ENCODE results near the gene ADAM15. TPM values are rescaled to one million over a fixed set of nuclear protein-coding genes. Genes with fewer than 3 reads are reported as not detected.

The ADAM15 gene
- total and polyA plus RNA-seq, 4 donors: 10.8 to 26.8 (median 17.5) TPM

GRCh38 chr1:155009742-155010141 is 41.4 kb upstream of the ADAM15 start:
- no peak overlapping the region for H3K9ac ChIP-seq (ENCODE audit: low read depth in 1 of 2, low read length in 2 of 2)
- H3K27me3 ChIP-seq (ENCODE audit: control insufficient read depth in 4 of 4, insufficient read depth in 4 of 4, low read length in 3 of 4): no peaks in the 10 kb centered on the region
- H3K27ac ChIP-seq (ENCODE audit: low read depth in 1 of 2, low read length in 2 of 2): peak overlapping the region; percentile 11 to 29
- TF ChIP-seq, protein P1, sequence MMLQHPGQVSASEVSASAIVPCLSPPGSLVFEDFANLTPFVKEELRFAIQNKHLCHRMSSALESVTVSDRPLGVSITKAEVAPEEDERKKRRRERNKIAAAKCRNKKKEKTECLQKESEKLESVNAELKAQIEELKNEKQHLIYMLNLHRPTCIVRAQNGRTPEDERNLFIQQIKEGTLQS (IDR thresholded peaks at IDR 0.05): no peak
- TF ChIP-seq RAD21 (IDR thresholded peaks at IDR 0.05): no peak
- no peak for TF ChIP-seq HNF4A (conservative IDR thresholded peaks at IDR 0.05)
- TF ChIP-seq EGR1 (IDR thresholded peaks at IDR 0.05; ENCODE audit: low read depth in 2 of 2): no peak
- TF ChIP-seq, protein P2, sequence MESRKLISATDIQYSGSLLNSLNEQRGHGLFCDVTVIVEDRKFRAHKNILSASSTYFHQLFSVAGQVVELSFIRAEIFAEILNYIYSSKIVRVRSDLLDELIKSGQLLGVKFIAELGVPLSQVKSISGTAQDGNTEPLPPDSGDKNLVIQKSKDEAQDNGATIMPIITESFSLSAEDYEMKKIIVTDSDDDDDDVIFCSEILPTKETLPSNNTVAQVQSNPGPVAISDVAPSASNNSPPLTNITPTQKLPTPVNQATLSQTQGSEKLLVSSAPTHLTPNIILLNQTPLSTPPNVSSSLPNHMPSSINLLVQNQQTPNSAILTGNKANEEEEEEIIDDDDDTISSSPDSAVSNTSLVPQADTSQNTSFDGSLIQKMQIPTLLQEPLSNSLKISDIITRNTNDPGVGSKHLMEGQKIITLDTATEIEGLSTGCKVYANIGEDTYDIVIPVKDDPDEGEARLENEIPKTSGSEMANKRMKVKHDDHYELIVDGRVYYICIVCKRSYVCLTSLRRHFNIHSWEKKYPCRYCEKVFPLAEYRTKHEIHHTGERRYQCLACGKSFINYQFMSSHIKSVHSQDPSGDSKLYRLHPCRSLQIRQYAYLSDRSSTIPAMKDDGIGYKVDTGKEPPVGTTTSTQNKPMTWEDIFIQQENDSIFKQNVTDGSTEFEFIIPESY (IDR thresholded peaks at IDR 0.05): no peak
- no peak for TF ChIP-seq NR2F2 (IDR thresholded peaks at IDR 0.05)
- TF ChIP-seq FOXA1 (IDR thresholded peaks at IDR 0.05): no peak
- no peak for TF ChIP-seq GABPA (IDR thresholded peaks at IDR 0.05 in 1 of 2, conservative IDR thresholded peaks at IDR 0.05 in 1 of 2)
- no peak for TF ChIP-seq JUND (IDR thresholded peaks at IDR 0.05)
- TF ChIP-seq SP1 (IDR thresholded peaks at IDR 0.05): no peak
- TF ChIP-seq TAF1 (conservative IDR thresholded peaks at IDR 0.05): no peak
- TF ChIP-seq RXRA (IDR thresholded peaks at IDR 0.05): no peak
- no peak for TF ChIP-seq YY1 (IDR thresholded peaks at IDR 0.05)
- TF ChIP-seq REST (IDR thresholded peaks at IDR 0.05): no peak
- no peak for TF ChIP-seq HNF4G (IDR thresholded peaks at IDR 0.05)
- TF ChIP-seq FOXA2 (IDR thresholded peaks at IDR 0.05): no peak
- peaks cover 0 to 9% (median 5%) of the 10 kb centered on the region in 4 donors for H3K36me3 ChIP-seq (ENCODE audit: control insufficient read depth in 4 of 4, insufficient read depth in 3 of 4, low read depth in 1 of 4, low read length in 3 of 4)
- WGBS: 95% methylated on average over 5 of the region's 5 CpGs
- no peak overlapping the region for H3K4me3 ChIP-seq (ENCODE audit: low read depth in 1 of 3, low read length in 3 of 3)
- H3K4me1 ChIP-seq (ENCODE audit: control insufficient read depth in 4 of 4, insufficient read depth in 4 of 4, low read length in 3 of 4): peaks cover 64 to 93% (median 82%) of the 10 kb centered on the region in 4 donors
- no peak for DNase-seq (ENCODE audit: low spot score)
- no peaks in the 10 kb centered on the region for H3K9me3 ChIP-seq (ENCODE audit: control insufficient read depth in 4 of 4, low read length in 3 of 4)

DNA sequence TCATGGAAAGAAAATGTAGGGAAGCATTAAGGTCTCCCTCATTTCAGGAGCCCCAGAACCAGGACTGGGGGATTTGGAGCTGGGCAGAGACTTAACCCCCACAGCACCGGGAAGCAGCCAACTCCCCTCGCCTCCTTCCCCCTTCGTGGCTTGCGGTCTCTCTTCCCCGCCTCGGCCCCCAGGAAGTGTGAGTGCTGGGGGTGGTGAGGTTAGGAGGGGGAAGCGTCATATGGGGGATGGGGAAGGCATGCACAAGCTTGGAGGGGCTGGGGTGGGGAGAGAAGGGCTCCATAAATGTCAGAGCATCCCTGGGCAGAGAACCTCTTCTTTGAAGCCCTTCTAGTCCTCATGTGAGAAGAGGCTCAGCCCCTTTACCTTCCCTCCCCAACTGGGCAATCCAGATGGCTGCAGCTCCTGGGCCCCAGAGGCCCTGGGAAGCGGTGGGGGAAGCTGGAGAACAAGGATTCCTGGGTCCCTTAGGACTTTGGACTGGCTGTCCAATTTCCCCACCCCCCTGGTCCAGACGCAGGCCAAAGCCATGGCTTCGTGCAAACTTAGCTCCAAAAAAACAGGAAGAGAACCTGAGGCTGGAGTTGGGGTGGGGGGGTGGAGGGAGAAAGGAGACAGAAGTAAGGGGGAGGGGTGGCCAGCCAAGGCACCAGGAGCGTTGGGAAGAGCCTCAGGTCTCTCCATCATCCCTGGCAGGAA is 40.8 kb upstream of the ADAM15 start:
- H3K4me3 ChIP-seq (ENCODE audit: low read depth in 1 of 3, low read length in 3 of 3): no peak overlapping the region
- TF ChIP-seq EGR1 (IDR thresholded peaks at IDR 0.05; ENCODE audit: low read depth in 2 of 2) (no peak), HNF4A (conservative IDR thresholded peaks at IDR 0.05) (peak in 1 of 2 donors; percentile 35), RAD21 (IDR thresholded peaks at IDR 0.05) (no peak), TAF1 (conservative IDR thresholded peaks at IDR 0.05) (no peak), GABPA (IDR thresholded peaks at IDR 0.05 in 1 of 2, conservative IDR thresholded peaks at IDR 0.05 in 1 of 2) (no peak)
- TF ChIP-seq, protein P2 (IDR thresholded peaks at IDR 0.05): no peak
- DNase-seq (ENCODE audit: low spot score): no peak
- H3K36me3 ChIP-seq (ENCODE audit: control insufficient read depth in 4 of 4, insufficient read depth in 3 of 4, low read depth in 1 of 4, low read length in 3 of 4): peaks cover 0 to 13% (median 6%) of the 10 kb centered on the region in 4 donors
- peak overlapping the region in 1 of 2 donors; percentile 29 for H3K27ac ChIP-seq (ENCODE audit: low read depth in 1 of 2, low read length in 2 of 2)
- H3K4me1 ChIP-seq (ENCODE audit: control insufficient read depth in 4 of 4, insufficient read depth in 4 of 4, low read length in 3 of 4): peaks cover 61 to 92% (median 77%) of the 10 kb centered on the region in 4 donors
- no peaks in the 10 kb centered on the region for H3K27me3 ChIP-seq (ENCODE audit: control insufficient read depth in 4 of 4, insufficient read depth in 4 of 4, low read length in 3 of 4)
- 64% methylated on average over 11 of the region's 11 CpGs for WGBS
- H3K9ac ChIP-seq (ENCODE audit: low read depth in 1 of 2, low read length in 2 of 2): no peak overlapping the region
- H3K9me3 ChIP-seq (ENCODE audit: control insufficient read depth in 4 of 4, low read length in 3 of 4): no peaks in the 10 kb centered on the region
